ENCODE measurements around the gene CLRN1. TPM values are rescaled to one million over a fixed set of nuclear protein-coding genes. Genes with fewer than 3 reads are reported as not detected.

CLRN1 gene
- polyA plus RNA-seq, 1 of the 3 experiments (the other 2 are of a cell fraction): not detected

DNA sequence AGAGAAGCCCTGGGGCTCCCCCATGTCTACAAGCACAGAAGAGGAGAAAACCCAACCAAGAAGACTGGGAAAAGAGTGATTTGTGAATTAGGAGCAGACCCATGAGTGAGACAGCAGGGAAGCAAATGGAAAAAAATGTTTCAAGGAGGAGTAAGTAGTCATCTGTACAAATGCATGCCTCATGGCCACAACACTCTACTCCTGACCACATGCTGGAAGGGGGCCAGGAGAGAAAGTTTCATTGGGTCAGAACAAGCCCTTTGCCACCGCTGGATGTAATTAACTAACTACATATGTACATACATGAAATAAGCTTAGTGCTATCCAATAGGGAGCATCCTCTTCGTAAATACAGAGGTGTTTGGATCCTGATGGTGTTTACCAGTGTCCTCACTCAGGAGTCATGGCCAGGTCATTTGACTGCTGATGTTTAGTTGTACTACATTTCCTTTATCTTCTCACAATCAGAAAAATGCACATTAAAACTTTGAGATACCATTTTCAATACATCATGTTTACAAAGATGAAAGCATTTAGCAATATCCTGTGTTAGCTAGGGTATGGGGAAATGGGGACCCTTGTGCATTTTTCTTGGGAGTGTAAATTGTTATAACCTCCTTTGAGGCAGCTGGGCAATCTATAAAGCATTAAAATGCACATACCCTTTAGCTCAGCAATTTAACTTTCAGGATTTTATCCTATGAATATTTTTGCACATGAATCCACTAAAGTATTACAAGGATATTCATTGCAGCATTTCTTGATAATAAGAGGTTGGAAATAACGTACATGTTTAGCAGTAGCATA lies 27.1 kb downstream of the CLRN1 start (continued):
- TF ChIP-seq, protein P1, sequence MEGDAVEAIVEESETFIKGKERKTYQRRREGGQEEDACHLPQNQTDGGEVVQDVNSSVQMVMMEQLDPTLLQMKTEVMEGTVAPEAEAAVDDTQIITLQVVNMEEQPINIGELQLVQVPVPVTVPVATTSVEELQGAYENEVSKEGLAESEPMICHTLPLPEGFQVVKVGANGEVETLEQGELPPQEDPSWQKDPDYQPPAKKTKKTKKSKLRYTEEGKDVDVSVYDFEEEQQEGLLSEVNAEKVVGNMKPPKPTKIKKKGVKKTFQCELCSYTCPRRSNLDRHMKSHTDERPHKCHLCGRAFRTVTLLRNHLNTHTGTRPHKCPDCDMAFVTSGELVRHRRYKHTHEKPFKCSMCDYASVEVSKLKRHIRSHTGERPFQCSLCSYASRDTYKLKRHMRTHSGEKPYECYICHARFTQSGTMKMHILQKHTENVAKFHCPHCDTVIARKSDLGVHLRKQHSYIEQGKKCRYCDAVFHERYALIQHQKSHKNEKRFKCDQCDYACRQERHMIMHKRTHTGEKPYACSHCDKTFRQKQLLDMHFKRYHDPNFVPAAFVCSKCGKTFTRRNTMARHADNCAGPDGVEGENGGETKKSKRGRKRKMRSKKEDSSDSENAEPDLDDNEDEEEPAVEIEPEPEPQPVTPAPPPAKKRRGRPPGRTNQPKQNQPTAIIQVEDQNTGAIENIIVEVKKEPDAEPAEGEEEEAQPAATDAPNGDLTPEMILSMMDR (IDR thresholded peaks at IDR 0.05): no peak
- TF ChIP-seq GABPA (IDR thresholded peaks at IDR 0.05; ENCODE audit: low read depth) (no peak), FOSL2 (IDR thresholded peaks at IDR 0.05; ENCODE audit: borderline replicate concordance, low read depth) (no peak), SIN3A (IDR thresholded peaks at IDR 0.05; ENCODE audit: borderline replicate concordance, low read depth, low read length) (no peak), RFX5 (IDR thresholded peaks at IDR 0.05; ENCODE audit: low read length) (no peak), NRF1 (IDR thresholded peaks at IDR 0.05; ENCODE audit: low read depth, low read length) (no peak), SMC3 (IDR thresholded peaks at IDR 0.05; ENCODE audit: low read depth, low read length) (no peak)
- TF ChIP-seq, protein P2, sequence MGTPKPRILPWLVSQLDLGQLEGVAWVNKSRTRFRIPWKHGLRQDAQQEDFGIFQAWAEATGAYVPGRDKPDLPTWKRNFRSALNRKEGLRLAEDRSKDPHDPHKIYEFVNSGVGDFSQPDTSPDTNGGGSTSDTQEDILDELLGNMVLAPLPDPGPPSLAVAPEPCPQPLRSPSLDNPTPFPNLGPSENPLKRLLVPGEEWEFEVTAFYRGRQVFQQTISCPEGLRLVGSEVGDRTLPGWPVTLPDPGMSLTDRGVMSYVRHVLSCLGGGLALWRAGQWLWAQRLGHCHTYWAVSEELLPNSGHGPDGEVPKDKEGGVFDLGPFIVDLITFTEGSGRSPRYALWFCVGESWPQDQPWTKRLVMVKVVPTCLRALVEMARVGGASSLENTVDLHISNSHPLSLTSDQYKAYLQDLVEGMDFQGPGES (IDR thresholded peaks at IDR 0.05; ENCODE audit: low read depth, low read length): no peak

DNA sequence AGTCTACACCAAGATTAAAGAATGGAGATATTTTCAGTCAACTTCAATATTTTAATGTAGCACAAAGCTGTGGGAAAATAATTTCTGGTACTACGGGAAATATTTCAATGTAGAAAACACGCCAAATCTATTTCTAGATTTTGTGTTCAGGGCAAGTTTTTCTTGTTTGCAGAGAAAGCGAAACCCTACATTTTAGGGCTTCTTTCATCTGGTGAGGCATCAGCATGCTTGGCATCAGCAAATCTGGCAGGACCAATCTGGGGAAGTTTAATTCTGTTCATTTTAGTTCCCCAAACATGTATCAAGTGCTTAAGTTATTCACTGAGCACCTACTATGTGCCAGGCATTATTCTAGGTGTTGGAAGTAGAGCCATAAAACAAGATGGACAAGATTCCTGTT lies 30.3 kb downstream of the CLRN1 start:
- Histone ChIP-seq H3K4me2 (no peak overlapping the region), H3K9ac (no peak overlapping the region), H3K9me3 (no peaks in the 10 kb centered on the region), H4K20me1 (ENCODE audit: insufficient read depth) (no peaks in the 10 kb centered on the region), H3K27me3 (ENCODE audit: insufficient read depth) (no peaks in the 10 kb centered on the region; the same call in none of the 2 replicates), H3K36me3 (replicated peaks in 1 of 2; ENCODE audit: control insufficient read depth in 1 of 2, insufficient read depth in 2 of 2, low read length in 1 of 2) (no peaks in the 10 kb centered on the region), H3K4me3 (ENCODE audit: low read depth in 2 of 2, low read length in 1 of 2) (no peak overlapping the region), H3F3A (replicated peaks; ENCODE audit: insufficient read depth) (no peaks in the 10 kb centered on the region), H3K9me2 (no peaks in the 10 kb centered on the region), H3K79me2 (ENCODE audit: insufficient read depth) (no peaks in the 10 kb centered on the region), H3K27ac (ENCODE audit: low read depth in 2 of 2, low read length in 1 of 2) (no peak overlapping the region), H3K4me1 (ENCODE audit: control insufficient read depth in 1 of 2, insufficient read depth in 2 of 2, low read depth in 1 of 2, low read length in 1 of 2) (no peaks in the 10 kb centered on the region), H2AFZ (ENCODE audit: low read depth) (no peak overlapping the region)
- ChIA-PET CTCF (no interaction called here), POLR2A (no interaction called here)
- DNase-seq: no peak
- TF ChIP-seq, protein P3, sequence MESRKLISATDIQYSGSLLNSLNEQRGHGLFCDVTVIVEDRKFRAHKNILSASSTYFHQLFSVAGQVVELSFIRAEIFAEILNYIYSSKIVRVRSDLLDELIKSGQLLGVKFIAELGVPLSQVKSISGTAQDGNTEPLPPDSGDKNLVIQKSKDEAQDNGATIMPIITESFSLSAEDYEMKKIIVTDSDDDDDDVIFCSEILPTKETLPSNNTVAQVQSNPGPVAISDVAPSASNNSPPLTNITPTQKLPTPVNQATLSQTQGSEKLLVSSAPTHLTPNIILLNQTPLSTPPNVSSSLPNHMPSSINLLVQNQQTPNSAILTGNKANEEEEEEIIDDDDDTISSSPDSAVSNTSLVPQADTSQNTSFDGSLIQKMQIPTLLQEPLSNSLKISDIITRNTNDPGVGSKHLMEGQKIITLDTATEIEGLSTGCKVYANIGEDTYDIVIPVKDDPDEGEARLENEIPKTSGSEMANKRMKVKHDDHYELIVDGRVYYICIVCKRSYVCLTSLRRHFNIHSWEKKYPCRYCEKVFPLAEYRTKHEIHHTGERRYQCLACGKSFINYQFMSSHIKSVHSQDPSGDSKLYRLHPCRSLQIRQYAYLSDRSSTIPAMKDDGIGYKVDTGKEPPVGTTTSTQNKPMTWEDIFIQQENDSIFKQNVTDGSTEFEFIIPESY (IDR thresholded peaks at IDR 0.05; ENCODE audit: borderline replicate concordance, low read depth): no peak
- TF ChIP-seq, protein P4, sequence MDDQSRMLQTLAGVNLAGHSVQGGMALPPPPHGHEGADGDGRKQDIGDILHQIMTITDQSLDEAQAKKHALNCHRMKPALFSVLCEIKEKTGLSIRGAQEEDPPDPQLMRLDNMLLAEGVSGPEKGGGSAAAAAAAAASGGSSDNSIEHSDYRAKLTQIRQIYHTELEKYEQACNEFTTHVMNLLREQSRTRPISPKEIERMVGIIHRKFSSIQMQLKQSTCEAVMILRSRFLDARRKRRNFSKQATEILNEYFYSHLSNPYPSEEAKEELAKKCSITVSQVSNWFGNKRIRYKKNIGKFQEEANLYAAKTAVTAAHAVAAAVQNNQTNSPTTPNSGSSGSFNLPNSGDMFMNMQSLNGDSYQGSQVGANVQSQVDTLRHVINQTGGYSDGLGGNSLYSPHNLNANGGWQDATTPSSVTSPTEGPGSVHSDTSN (IDR thresholded peaks at IDR 0.05): no peak
- no peak for TF ChIP-seq MEF2A (IDR thresholded peaks at IDR 0.05; ENCODE audit: borderline replicate concordance, low read depth)
- no peak for TF ChIP-seq EZH2phosphoT487 (IDR thresholded peaks at IDR 0.05; ENCODE audit: borderline replicate concordance, low read depth)
- no peak for TF ChIP-seq SMC3 (IDR thresholded peaks at IDR 0.05; ENCODE audit: low read depth, low read length)
- no peak for TF ChIP-seq YY1 (IDR thresholded peaks at IDR 0.05; ENCODE audit: low read depth)
- 29% methylated on average over 3 of the region's 3 CpGs for WGBS (ENCODE audit: low lambda C conversion rate)

Measured in SK-N-SH (cell line).